HG03354 (cell line): ENCODE measurements around the gene ZNF22.

Source experiments
- ATAC-seq: cut with Tn5 transposase; IDR thresholded peaks from one replicate; pipeline ENCODE4 v1.9.1; 2021; ENCODE audit warnings: mild to moderate bottlenecking; ENCODE audit not compliant: unreplicated experiment, poor library complexity, severe bottlenecking

ZNF22 gene

DNA sequence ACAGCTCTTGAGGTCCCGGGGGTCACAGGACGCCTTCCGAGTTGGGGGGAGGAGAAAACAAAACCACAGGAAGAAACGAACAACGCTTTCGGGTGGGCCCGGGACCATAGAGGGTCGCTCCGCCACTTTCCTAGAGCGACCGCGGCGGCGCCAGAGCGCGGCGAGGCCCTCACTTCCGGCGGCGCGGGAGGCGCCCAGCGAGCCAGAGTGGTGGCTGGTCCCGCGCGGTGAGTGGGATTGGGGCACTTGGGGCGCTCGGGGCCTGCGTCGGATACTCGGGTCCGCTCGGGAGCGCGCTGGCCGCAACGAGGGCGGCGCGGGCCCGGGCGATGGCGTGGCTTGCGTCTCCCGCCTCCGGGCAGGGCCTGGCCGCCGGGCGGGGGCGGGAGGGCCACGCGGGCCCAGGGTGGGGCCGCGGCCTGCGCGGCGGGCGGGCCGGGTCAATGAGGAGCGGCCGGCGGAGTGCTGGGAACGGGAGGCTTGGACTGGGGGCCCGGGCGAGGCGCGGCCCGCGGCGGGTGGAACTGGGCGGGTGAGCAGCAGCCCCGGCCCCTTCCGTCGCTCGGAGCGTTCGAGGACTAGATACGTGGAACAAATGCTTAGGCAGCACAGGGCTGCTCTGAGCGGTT is at the start of gene ZNF22:
Gene ZNF22, plus strand, starts transcription at position 172 of the 629 bp plus-strand sequence. CDS start 2,446 bp downstream, outside the sequence.
- peak; percentile 77 for ATAC-seq

DNA sequence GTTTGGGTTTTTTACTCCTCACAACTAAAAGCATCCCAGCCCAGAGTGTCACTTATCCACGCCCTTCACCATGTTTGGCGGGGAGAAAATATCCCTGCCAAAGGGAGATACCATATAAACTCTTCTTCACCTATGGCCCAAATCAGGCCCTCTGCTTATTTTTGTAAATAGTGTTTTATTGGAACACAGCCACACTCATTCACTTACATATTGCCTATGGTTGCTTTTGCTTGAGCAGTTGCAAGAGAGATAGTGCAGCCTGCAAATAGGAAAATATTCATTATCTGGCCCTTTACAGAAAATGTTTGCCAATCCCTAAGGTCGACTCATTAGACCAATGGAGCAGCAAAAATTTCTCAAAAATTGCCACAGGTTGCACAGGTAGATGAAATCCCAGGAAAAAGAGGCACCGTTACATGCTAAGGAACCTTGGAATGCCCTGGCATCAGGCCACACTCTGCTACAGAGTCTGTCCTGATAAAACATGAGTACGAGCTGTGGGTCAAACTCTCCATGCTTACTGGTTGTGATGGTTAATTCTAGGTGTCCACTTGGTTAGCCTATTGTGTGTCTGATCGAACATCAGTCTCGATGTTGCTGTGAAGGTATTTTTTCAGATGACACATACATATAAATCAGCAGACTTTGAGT is 49.0 kb upstream of the ZNF22 start:
- no peak for ATAC-seq

DNA sequence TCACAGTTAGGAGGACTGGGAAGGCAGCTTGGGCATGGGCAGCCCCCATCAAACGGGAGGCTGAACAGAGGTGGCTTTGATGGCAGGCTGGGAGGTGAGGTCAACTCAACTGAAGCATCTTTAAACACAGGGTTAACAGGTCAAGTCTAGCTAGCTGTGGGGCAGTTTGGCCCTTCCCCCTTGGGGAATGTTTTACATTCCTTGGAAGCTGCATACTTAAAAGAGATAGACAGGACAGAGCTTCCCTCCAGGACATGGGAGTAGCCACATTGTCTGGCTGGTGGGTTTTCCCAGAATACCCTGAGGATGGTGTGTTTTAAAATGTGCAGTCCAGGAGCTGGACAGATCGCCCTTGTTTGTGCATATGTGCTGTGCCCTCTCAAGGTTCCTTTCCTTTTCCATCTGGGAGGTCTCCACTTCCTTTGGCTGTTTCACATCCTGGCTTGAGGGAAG is 47.9 kb upstream of the ZNF22 start:
- ATAC-seq: no peak

DNA sequence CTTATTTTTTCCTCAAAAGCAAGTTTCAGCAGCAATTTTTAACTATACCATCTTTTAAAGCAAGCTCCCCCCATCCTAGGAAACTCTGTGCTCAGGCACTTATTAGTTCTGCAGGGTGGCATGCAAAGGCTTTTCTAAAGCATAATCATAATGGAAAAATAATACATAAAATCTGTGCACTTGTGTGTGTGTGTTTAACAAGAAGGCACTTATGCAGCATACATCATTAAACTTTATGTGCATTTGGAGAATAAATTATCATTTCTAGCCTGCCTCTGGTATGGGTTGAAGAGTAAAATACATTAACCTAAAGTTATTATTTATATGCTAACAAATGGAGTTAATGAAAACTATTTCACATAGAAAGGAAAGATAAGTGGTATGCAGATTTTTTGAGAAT is 46.7 kb upstream of the ZNF22 start:
- ATAC-seq: no peak

DNA sequence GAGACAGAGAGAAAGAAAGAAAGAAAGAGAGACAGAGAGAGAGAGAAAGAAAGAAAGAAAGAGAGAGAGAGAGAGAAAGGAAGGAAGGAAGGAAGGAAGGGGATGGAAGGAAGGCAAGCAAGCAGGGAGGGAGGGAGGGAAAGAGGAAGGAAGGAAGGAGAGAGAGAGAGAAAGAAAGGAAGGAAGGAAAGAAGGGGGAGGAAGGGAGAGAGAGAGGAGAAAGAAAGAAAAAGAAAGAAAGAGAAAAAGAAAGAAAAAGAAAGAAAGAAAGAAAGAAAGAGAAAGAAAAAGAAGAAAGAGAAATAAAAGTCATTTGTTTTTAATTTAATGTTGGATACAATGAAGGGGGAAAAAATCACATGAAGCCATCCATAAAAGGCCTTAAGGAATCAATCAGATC is 45.8 kb upstream of the ZNF22 start:
- ATAC-seq: no peak

DNA sequence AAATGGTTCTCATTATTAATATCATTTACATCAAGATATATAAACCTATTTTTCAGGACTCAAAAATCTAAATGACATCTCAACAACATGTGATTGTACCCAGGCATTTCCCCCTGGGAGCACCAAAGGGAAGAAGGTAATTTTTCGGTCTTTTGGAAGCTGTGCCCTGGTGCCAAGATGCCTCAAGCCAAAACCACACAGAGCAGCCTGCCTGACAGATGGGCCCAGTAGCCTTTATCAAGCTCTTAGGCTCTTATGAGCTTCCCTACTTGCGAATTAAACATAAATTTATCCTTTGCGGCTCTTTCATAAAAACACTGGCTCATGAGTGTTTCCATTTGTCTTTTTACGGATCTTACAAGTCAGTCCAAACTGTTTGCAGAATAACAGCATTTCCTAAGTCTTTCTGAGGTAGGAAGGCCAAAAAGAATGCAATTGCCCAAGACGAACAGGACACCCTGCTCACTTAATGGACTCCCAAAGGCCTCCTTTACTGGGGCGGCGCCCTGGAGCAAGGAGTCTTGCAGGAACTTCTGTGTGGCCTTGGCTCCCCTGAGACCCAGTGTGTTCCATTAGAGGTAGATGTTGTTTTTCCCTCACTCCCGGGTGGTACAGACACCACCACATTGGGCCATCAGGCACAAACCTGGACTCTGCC is 45.2 kb upstream of the ZNF22 start:
- ATAC-seq: no peak

DNA sequence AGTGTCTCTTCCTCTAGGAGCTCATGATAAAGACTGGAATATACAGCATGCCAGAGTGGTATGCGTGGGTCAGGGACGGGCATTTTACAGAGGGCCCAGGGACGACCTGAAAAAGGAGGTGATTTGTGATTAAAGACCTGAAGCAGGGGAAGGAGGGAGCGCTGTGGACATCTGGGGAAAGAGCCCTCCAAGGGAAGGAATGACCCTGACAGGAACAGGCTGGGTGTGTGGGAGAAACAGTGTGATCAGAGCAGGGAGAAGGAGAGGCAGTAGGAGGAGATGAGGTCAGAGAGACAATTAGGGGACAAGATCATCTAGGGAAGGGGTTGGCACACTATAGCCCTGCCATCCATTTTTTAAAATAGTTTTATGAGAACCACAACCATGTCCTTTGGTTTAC is 44.5 kb upstream of the ZNF22 start:
- ATAC-seq: no peak

DNA sequence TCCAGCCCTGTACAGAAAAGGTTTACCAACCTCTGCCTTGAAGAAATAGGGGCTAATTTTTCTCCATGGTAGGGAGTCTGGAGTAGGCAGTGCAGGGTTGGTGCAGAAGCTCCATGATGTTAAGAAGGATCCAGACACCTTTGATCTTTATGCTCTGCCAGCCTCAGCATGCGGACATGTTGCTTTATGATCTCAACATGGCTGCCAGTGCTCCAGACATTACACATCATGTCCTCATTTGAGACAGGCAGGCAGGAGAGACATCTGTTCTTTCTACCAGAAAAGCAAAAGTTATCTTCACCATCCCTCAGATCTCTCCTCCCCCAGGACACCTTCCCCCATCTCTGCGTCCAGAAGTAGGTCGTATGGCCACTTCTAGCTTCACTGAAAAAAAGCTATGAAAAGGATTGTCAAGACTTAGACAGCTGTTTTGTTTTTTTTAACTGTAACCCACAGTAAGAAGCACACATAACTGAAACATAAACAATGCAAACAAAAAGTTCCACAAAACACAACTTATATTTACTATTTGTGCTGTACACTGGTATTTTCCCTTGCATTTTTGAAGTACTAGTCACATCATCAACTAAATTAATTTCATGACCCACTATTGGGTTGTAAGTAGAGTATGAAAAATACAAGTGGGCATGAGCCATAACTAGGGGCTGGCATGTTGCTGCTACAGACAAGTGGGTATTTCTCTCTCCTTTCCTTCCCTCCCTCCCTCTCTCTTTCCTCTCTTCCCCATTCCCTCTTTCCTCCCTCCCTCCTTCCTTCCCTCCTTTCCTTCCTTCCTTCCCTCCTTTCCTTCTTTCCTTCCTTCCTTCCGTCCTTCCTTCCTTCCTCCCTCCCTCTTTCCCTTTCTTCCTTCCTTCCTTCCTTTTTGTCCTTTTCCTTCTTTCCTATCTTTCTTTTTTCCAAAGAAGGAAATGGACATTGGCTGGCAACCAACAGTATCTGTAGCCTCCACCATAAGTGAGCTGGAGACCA is 43.7 kb upstream of the ZNF22 start:
- ATAC-seq: no peak

DNA sequence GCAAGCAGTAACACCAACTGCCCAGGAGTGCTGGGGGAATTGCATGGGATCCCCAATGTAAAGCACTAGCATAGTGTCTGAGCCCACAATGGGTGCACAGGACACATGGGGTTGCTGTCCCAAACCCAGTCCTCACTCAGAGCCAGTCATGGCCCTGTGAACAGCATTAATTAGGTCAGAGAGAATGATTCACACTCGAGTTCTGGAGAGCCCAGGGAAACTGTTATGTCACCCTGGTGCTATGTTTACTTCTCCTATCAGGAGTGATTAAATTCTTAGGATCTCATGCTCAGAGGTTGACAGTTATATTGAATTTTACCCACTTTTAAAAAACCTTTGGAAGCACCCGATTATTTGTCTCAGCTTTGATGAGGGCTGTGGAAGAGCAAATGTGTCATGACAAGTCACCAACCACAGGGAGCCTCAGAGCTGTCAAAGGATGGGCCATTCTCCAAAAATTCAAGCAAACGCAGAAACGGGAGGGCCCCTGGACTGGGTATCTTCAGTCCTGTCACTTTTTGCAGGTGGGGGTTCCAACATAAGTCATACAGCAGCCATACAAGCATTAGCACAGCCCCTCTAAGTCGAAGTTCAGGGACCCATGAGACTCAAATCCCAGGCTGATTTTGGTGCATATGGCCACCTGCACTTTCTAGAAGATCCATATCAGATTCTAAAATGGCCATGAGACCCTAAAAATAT is 42.4 kb upstream of the ZNF22 start:
- no peak for ATAC-seq

DNA sequence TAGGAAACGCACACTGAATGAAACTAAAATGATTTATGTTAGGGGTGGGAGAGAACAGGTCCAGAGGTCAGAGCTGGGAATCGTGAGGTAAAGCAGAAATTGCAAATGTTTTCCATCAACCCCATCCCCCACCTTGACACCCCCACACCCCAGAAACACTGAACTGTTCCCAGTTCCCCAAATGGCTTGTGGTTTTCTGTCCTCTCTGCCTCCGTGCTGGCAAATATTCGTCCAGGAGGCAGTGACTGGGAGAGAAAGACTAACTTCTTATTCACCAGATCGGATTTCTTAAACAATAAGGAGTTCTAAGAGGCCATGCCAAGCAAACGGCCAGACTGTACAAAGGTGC is 41.9 kb upstream of the ZNF22 start:
- ATAC-seq: no peak

DNA sequence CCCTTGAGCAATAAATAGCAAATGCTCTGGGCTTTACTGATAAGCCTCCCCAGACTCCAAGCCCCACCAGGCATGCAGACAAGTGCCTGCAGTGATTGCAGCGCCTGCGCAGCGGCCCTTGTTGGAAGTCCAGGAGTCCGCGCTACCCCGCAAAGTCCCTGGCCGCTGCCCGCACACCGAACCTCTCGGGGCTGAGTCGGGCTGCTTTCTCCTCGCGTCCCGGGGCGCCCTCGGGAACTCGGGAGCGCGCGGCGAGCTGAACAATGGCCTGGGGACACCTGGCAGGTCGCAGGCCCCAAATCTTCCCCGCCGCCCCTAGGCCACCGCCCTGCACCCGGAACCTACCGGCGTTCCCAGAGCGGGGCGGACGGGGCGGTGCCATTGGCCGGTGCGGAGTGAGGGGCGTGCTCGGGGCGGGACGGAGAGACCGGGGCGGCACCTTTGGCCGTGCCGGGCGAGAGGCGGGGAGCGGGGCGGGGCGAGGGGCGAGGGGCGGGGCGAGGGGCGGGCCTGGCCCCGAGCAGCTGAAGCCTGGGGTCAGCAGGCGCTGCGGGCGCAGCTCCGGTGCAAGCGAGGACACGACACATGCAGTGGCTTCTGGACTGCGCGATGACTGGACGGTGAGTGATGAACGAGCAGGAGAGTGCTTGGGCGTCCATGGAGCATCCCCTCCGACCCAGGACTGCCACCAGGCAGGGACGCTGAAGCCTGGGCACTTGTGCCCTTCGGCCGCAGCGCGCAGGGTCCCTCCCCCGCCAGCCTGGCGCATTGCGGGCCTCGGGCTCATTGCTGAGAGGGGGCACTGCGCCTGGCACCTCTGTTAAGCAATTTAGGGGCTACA is 41.3 kb upstream of the ZNF22 start, which contains the start of gene RASSF4:
Gene RASSF4, plus strand, starts transcription at position 556 of the 841 bp plus-strand sequence. CDS start 10,401 bp downstream, outside the sequence.
- peak; percentile 97 for ATAC-seq

DNA sequence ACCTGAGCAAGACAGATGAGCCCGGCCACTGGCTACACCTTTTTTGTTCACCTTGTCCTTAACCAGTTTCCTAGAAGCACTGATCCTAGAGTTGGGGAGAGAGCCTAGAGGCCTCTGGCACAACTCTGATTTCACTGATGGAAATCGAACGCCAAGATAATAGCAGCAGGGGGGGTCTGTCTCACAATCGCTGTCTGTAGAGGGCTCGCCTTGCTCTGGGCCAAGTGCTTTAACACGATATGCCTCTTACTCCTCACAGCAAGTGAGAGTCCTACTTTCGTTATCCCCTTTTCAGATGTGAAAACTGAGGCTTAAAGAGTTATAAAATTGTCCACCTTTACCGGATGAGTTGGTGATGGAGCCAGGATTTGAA is 40.6 kb upstream of the ZNF22 start:
- ATAC-seq: peak; percentile 0

DNA sequence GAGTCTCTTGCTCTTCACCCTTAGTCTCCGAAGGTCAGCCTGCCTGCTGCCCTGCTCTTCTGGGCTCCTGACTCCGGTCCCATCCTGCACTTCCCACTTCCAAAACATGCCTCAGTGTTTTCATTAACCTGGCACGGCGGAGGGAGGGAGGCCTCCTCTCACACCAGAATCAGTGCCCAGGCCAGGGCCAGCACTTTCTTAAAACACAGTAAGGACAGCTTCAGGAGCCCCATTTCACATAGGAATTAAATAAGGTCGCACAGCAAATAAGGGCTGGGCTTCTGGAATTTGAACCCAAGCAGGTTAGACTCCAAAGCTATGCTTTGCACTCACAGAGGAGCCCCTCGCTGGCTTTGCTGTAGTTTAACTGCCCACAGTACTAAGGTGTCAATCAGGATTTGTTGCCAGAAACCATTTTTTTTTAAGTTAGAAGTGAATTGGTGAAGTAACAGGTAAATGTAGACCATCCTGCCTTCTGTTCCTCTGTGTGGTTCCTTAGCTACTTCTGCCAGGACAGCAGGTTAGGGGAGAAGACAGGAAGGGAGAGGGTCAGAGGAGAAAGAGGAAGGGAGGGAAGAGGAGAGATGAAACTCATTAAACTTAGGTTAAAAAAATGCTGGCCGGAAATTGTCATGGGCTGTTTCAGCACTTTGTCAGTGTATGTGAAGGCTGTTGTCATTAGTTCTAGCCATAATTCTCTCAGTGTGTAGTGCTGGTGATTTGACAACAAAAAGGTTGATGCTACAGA is 40.1 kb upstream of the ZNF22 start:
- ATAC-seq: no peak

DNA sequence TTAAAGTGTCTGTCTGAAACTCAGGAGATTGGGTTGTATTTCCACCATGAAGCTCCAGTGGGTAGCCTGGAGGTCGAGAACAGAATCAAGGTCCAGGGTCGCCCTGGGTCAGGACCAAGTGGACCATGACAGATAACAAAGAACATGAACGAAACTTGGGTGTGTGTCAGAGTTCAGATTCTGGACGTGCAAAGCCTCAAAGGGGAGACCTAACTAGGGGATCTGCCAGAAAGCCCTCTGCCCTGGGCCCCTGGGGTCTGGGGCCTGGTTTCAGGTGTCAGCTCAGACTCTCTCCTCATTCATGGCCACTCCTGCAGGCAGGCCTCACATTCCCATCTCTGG is 39.5 kb upstream of the ZNF22 start:
- ATAC-seq: no peak

DNA sequence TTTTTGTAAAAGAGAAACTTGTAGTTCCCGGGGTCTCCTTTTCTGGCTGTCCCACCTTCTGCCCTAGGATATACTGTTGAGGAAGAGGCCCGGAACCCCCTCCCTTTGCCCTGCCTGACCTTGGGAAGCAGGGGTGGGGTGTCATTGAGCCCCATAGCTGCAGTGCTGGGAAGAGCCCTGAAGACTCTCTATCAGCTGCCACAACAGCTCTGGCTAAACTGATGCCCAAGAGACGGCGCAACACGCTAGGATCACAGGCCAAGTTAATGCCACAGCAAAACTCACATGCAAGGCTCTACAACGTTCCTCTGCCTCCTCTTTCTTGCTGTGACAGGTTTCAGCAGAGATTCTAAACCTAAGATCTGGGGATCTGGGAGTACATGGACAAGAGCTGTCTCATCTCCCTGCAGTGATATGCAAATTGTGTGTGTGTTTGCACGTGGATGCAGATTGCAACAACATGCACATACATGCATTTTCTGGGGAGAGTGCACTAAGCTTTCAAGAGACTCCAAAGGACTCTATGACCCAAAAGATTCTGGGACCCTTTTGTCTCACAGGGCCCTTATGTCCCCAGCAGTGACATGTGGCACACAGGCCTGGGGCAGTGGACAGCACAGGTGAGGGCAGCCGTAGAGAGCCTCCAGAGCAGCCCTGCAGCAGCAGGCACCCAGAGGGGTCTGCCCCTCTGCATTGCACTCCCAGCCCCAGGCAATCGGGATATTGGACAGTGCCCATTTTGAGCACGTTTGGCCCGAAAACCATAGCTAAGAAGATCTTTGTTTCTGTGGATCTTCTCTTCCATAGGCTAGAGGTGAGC is 38.6 kb upstream of the ZNF22 start:
- no peak for ATAC-seq

DNA sequence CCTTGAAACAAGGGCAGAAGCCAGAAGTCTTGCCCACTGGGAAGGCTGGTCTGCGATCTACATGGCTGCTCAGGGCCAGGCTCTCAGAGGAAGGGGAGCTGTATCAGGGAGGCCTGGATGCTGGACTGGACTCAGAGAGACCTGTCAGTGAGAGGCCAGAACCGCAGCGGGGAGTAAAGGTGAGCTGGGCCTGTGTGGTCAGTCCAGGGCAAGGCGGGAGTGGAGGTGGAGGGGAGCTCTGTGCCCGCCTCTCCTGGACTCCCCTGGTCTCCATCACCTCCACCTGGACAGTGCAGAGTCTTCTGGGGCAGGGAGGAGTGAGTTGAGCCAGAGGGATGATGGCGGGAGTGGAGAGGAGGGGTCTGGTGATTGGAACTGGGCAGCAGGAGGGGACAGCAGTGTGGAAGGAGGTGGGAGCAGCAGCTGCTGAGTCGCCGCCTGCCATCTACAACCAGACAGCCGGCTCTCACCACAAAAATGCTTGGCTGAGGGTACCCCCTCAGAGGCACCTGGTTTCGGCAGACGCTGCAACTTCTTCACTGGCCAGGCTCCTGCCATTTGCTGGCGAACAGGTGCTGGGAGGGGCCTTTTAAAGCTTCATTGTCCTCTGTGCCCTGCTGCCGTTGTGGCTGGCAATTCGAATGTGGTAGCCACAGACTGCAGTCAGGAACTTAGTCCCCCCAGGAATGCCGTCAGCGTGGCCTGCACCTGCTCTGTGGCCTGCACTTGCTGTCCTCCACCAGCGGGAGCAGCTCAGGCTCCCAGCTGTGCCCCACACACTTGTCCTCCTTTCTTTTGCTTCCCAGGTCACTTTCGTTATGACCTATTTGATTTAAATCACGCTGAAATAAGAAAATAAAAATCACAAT is 37.6 kb upstream of the ZNF22 start:
- no peak for ATAC-seq
